Gastroesophageal sphincter (tissue), 3 donors: ENCODE data around the gene PDE10A.

Source experiments
- CTCF ChIP-seq, 4 experiments: fragments of 200-600 bp in 2 of 4; fragments of 450-650 bp in 2 of 4; sonication (generic) in 1 of 4; IDR thresholded peaks; one replicate each; pipeline ENCODE4 v1.5.1; 2017 to 2019; ENCODE audit warnings: antibody characterized with exemption in 4 of 4, mild to moderate bottlenecking in 2 of 4, moderate library complexity in 2 of 4
- POLR2A ChIP-seq, 2 donors: fragments of 450-650 bp; IDR thresholded peaks; one replicate each; pipeline ENCODE4 v1.6.1; 2017; ENCODE audit warnings: antibody characterized with exemption in 2 of 2, mild to moderate bottlenecking in 2 of 2, moderate library complexity in 1 of 2
- POLR2AphosphoS5 ChIP-seq: sonication (generic); formaldehyde crosslinking; IDR thresholded peaks from one replicate; pipeline ENCODE4 v1.6.1; 2017; ENCODE audit warnings: antibody characterized with exemption

- no peak for TF ChIP-seq CTCF (IDR thresholded peaks at IDR 0.05)
- TF ChIP-seq POLR2A (IDR thresholded peaks at IDR 0.05): no peak
- no peak for TF ChIP-seq POLR2AphosphoS5
Observed at GRCh38 chr6:165605182-165605875, 57.7 kb downstream of the PDE10A start.
